H9 (cell line): ENCODE measurements around the gene SLC47A1. TPM values are rescaled to one million over a fixed set of nuclear protein-coding genes. Genes with fewer than 3 reads are reported as not detected.

Experiments
- DNase-seq: peaks from one replicate; pipeline ENCODE4 v3.0.0-alpha.2; 2017
- H2AFZ ChIP-seq: one replicate; pipeline ENCODE4 v1.6.1; 2013; ENCODE audit warnings: mild to moderate bottlenecking, low read length, control low read depth, moderate library complexity
- H2AK5ac ChIP-seq: 2 replicates; pipeline ENCODE4 v1.6.1; 2013; ENCODE audit warnings: low read length, control low read depth, mixed read lengths; ENCODE audit not compliant: insufficient read length
- H2BK120ac ChIP-seq: one replicate; pipeline ENCODE4 v1.6.1; 2013; ENCODE audit warnings: low read depth, mild to moderate bottlenecking, low read length, control low read depth, inconsistent platforms; ENCODE audit not compliant: poor library complexity, severe bottlenecking
- H2BK12ac ChIP-seq: 2 replicates; pipeline ENCODE4 v1.6.1; 2013; ENCODE audit warnings: low read length, control low read depth, mixed read lengths, low read depth; ENCODE audit not compliant: insufficient read length
- H2BK15ac ChIP-seq: 2 replicates; pipeline ENCODE4 v1.6.1; 2013; ENCODE audit warnings: low read depth, low read length, control low read depth
- H2BK20ac ChIP-seq: one replicate; pipeline ENCODE4 v1.6.1; 2013; ENCODE audit warnings: low read depth, mild to moderate bottlenecking, low read length, control low read depth, inconsistent platforms; ENCODE audit not compliant: poor library complexity, severe bottlenecking
- H2BK5ac ChIP-seq: 2 replicates; pipeline ENCODE4 v1.6.1; 2013; ENCODE audit warnings: low read length, control low read depth, mixed read lengths; ENCODE audit not compliant: insufficient read length
- H3K14ac ChIP-seq: 2 replicates; pipeline ENCODE4 v1.6.1; 2013; ENCODE audit warnings: low read length, control low read depth; ENCODE audit not compliant: insufficient read depth
- H3K18ac ChIP-seq: 2 replicates; pipeline ENCODE4 v1.6.1; 2013; ENCODE audit warnings: low read depth, mild to moderate bottlenecking, mixed read lengths, low read length, control low read depth; ENCODE audit not compliant: insufficient read length
- H3K23ac ChIP-seq: 2 replicates; pipeline ENCODE4 v1.6.1; 2013; ENCODE audit warnings: low read length, control low read depth, mixed read lengths, low read depth; ENCODE audit not compliant: insufficient read length
- H3K23me2 ChIP-seq: 2 replicates; pipeline ENCODE4 v1.6.1; 2013; ENCODE audit warnings: low read depth, mild to moderate bottlenecking, mixed read lengths, low read length, control low read depth; ENCODE audit not compliant: insufficient read length, poor library complexity, severe bottlenecking
- H3K27ac ChIP-seq: 2 replicates; pipeline ENCODE4 v1.5.1; 2013; ENCODE audit warnings: low read length, control low read depth, mixed read lengths, low read depth; ENCODE audit not compliant: insufficient read length
- H3K27me3 ChIP-seq: 2 replicates; pipeline ENCODE4 v1.6.1; 2013; ENCODE audit warnings: low read length, control low read depth, inconsistent platforms; ENCODE audit not compliant: insufficient read depth
- H3K4ac ChIP-seq: 2 replicates; pipeline ENCODE4 v1.6.1; 2013; ENCODE audit warnings: low read depth, mild to moderate bottlenecking, control low read depth, inconsistent platforms, low read length, moderate library complexity
- H3K4me1 ChIP-seq: 2 replicates; pipeline ENCODE4 v1.6.1; 2013; ENCODE audit warnings: low read length, control low read depth, inconsistent platforms; ENCODE audit not compliant: insufficient read depth
- H3K4me2 ChIP-seq: 2 replicates; pipeline ENCODE4 v1.6.1; 2013; ENCODE audit warnings: low read length, control low read depth, mixed read lengths; ENCODE audit not compliant: insufficient read length, insufficient read depth
- H3K56ac ChIP-seq: 2 replicates; pipeline ENCODE4 v1.6.1; 2013; ENCODE audit warnings: low read depth, mild to moderate bottlenecking, mixed read lengths, low read length, control low read depth; ENCODE audit not compliant: insufficient read length
- H3K79me1 ChIP-seq: 2 replicates; pipeline ENCODE4 v1.6.1; 2013; ENCODE audit warnings: low read depth, mild to moderate bottlenecking, moderate library complexity, low read length, control low read depth, inconsistent platforms; ENCODE audit not compliant: insufficient read depth, poor library complexity, severe bottlenecking
- H3K79me2 ChIP-seq: 2 replicates; pipeline ENCODE4 v1.6.1; 2013; ENCODE audit warnings: low read length, control low read depth, inconsistent platforms; ENCODE audit not compliant: insufficient read depth
- H3K9ac ChIP-seq: 2 replicates; pipeline ENCODE4 v1.6.1; 2013; ENCODE audit warnings: low read length, control low read depth, mixed read lengths; ENCODE audit not compliant: insufficient read length; ENCODE audit errors: extremely low read depth
- H3K9me3 ChIP-seq: one replicate; pipeline ENCODE4 v1.6.1; 2013; ENCODE audit warnings: low read depth, low read length, inconsistent platforms; ENCODE audit not compliant: control insufficient read depth
- H3T11ph ChIP-seq: one replicate; pipeline ENCODE4 v1.6.1; 2013; ENCODE audit warnings: mild to moderate bottlenecking, low read length, control low read depth, inconsistent platforms
- H4K20me1 ChIP-seq: one replicate; pipeline ENCODE4 v1.6.1; 2013; ENCODE audit not compliant: control insufficient read depth, insufficient read length, insufficient read depth
- H4K5ac ChIP-seq: 2 replicates; pipeline ENCODE4 v1.6.1; 2013; ENCODE audit warnings: low read depth, mild to moderate bottlenecking, mixed read lengths, low read length, control low read depth; ENCODE audit not compliant: insufficient read length
- H4K8ac ChIP-seq: replicated peaks from 2 replicates; pipeline ENCODE4 v1.6.1; 2013; ENCODE audit warnings: low read length, control low read depth, mixed read lengths, low read depth; ENCODE audit not compliant: insufficient read length
- H4K91ac ChIP-seq: 2 replicates; pipeline ENCODE4 v1.6.1; 2013; ENCODE audit warnings: low read depth, mild to moderate bottlenecking, moderate library complexity, mixed read lengths, low read length, control low read depth; ENCODE audit not compliant: insufficient read length
- H3K27ac Mint-ChIP-seq, 3 experiments: 2 replicates in 2 of 3; 3 replicates in 1 of 3; pipeline ENCODE4 v1.8.0; 2020 to 2021; ENCODE audit warnings: mixed read lengths in 3 of 3, mild to moderate bottlenecking in 1 of 3, moderate library complexity in 1 of 3
- H3K27me3 Mint-ChIP-seq: 2 replicates; pipeline ENCODE4 v1.8.0; 2021; ENCODE audit warnings: low read depth, mild to moderate bottlenecking, moderate library complexity, mixed read lengths
- H3K36me3 Mint-ChIP-seq, 3 experiments: 2 replicates in 2 of 3; 3 replicates in 1 of 3; pipeline ENCODE4 v1.8.0; 2020 to 2021; ENCODE audit warnings: low read depth in 3 of 3, mixed read lengths in 3 of 3; ENCODE audit not compliant: insufficient read depth in 1 of 3
- H3K4me1 Mint-ChIP-seq, 2 experiments: 2 replicates each; pipeline ENCODE4 v1.8.0; 2020; ENCODE audit warnings: mixed read lengths in 2 of 2
- H3K4me3 Mint-ChIP-seq, 2 experiments: 2 replicates in 1 of 2; 3 replicates in 1 of 2; pipeline ENCODE4 v1.8.0; 2020 to 2021; ENCODE audit warnings: mild to moderate bottlenecking in 2 of 2, mixed read lengths in 2 of 2, moderate library complexity in 1 of 2
- H3K9me3 Mint-ChIP-seq, 2 experiments: 2 replicates in 1 of 2; 3 replicates in 1 of 2; pipeline ENCODE4 v1.8.0; 2020; ENCODE audit warnings: mild to moderate bottlenecking in 2 of 2, mixed read lengths in 2 of 2, moderate library complexity in 1 of 2
- CTCF ChIP-seq: fragments of 200-600 bp; sonication (generic); conservative IDR thresholded peaks from 3 replicates; pipeline ENCODE4 v1.8.0; 2021; ENCODE audit warnings: antibody characterized with exemption, mild to moderate bottlenecking
- WGBS: extraction: QIAGEN DNeasy Blood & Tissue Kit; methylation state at CpG from one replicate; pipeline ENCODE4 v1.1.7; 2013; ENCODE audit warnings: missing lambda C conversion rate, low lambda C conversion rate, mixed read lengths; ENCODE audit not compliant: insufficient read length; ENCODE audit errors: extremely low coverage; 5-methylcytosine and 5-hydroxymethylcytosine counted together
- total RNA-seq: library from RNA; stranded (reverse); gene quantifications from 2 replicates; pipeline ENCODE4 v1.2.1, GENCODE V29; 2021

Gene SLC47A1
- total RNA-seq, 1 experiment from 2014 or later = 4.0 TPM

- H3K36me3 Mint-ChIP-seq = peaks cover 2 to 6% (median 4%) of the 10 kb centered on the region in 3 experiments; a peak in 5 of 7 replicates
- Histone ChIP-seq H4K8ac (no peak overlapping the region), H3K4ac (no peak overlapping the region), H3T11ph (no peak overlapping the region), H4K20me1 (no peaks in the 10 kb centered on the region), H3K14ac (no peak overlapping the region), H3K56ac (no peak overlapping the region), H3K79me1 (no peaks in the 10 kb centered on the region), H3K79me2 (no peaks in the 10 kb centered on the region), H2AK5ac (no peak overlapping the region), H3K18ac (no peak overlapping the region), H2BK15ac (no peak overlapping the region), H3K23me2 (no peaks in the 10 kb centered on the region), H2BK120ac (no peak overlapping the region), H3K4me1 (no peaks in the 10 kb centered on the region), H3K23ac (no peak overlapping the region), H3K27ac (no peak overlapping the region), H3K27me3 (no peaks in the 10 kb centered on the region), H2BK5ac (no peak overlapping the region), H4K5ac (no peak overlapping the region), H3K9ac (no peak overlapping the region), H2BK20ac (no peak overlapping the region), H2BK12ac (no peak overlapping the region), H3K4me2 (no peak overlapping the region), H3K9me3 (no peaks in the 10 kb centered on the region), H2AFZ (no peak overlapping the region), H4K91ac (no peak overlapping the region)
- H3K27ac Mint-ChIP-seq = no peak overlapping the region
- H3K4me3 Mint-ChIP-seq = no peak overlapping the region
- H3K9me3 Mint-ChIP-seq = peaks cover 7 to 9% of the 10 kb centered on the region in 2 experiments
- WGBS = no CpG with 5 or more reads among the region's 9 CpGs
- TF ChIP-seq CTCF = no peak
- peaks cover 0 to 13% of the 10 kb centered on the region in 2 experiments; a peak in 2 of 4 replicates for H3K4me1 Mint-ChIP-seq
- no peak for DNase-seq
- H3K27me3 Mint-ChIP-seq = peaks cover 4% of the 10 kb centered on the region
Measured at GRCh38 chr17:19554393-19554792, 20.7 kb downstream of the SLC47A1 start.
